ENCODE measurements around the gene ASPRV1.

Gene ASPRV1

DNA sequence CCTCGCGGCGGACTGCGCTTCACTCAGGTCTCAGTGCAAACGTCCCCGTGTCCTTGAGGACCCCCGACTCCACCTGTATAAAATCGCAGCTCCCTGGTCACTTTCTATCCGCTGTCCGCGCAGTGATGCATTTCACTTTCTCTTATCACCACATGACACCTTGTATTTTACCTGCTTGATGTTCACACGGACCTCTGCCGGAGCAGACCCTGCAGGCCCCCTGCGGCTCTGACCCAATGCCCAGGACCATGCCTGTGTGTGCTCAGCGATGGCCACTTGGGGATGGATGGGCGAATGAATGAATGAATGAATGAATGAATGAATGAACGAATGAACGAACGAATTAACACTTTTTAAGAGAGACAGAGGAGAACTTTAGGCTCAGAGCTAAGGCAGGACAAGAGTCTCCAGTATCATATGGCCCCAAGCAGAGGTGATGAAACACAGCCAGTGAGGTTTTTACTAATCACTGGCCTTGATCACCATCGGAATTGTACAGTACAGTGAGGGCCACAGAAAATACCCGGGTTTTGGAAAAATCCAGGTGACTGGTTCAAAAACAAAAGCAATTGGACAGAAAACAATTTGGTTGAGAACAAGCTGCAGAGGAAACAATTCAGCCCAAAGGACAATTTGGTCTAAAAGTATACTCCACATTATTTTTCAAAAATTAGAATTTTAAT, 12.3 kb downstream of the ASPRV1 start:
- no peak for DNase-seq (ENCODE audit: low read depth)
- TF ChIP-seq, protein P1, sequence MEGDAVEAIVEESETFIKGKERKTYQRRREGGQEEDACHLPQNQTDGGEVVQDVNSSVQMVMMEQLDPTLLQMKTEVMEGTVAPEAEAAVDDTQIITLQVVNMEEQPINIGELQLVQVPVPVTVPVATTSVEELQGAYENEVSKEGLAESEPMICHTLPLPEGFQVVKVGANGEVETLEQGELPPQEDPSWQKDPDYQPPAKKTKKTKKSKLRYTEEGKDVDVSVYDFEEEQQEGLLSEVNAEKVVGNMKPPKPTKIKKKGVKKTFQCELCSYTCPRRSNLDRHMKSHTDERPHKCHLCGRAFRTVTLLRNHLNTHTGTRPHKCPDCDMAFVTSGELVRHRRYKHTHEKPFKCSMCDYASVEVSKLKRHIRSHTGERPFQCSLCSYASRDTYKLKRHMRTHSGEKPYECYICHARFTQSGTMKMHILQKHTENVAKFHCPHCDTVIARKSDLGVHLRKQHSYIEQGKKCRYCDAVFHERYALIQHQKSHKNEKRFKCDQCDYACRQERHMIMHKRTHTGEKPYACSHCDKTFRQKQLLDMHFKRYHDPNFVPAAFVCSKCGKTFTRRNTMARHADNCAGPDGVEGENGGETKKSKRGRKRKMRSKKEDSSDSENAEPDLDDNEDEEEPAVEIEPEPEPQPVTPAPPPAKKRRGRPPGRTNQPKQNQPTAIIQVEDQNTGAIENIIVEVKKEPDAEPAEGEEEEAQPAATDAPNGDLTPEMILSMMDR (IDR thresholded peaks at IDR 0.05; ENCODE audit: insufficient read depth, low read depth, low read length, missing control alignments): no peak

DNA sequence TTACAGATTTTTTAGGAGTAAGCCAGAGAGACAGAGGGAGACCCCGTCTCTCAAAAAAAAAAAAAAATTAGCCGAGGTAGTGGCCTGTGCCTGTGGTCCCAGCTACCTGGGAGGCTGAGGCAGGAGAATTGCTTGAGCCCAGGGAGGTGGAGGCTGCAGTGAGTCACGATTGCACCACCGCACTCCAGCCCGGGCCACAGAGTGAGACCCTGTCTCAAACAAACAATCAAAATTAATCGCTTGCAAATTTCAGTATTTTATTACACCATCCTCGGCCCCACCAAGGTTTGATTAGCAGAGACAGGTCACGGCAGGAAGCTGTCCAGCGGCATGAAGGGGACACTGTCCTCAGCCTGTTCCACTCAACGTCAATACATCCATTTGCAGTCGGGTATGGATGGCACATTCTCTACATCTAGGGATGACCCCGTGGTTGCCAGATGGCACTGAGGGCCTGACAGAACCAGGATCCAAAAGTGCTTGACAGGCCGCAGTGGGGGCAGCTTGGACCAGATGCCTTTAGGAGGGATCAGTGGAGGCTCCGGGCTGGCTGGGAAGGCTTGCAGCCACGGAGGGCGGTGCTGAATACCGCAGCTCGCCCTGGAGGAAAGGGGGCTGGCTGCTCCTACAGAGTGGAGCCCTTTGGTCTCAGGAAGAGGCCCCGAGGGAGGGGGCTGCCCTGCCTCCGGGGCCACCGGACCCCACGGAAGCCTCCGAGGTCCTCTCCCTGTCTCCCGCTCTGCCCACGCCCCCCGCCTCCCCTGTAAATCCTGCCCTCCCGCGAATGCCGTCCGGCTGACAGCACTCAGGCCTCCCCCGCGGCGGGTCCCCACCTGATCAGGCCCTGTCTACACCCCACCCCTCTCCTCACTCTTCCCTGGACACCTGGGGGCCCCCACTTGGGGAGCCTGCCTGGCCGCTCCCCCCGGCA, 13.1 kb downstream of the ASPRV1 start:
- no peak overlapping the region for H3K4me3 ChIP-seq (ENCODE audit: low read depth, low read length)
- TF ChIP-seq, protein P1 (IDR thresholded peaks at IDR 0.05; ENCODE audit: insufficient read depth, low read depth, low read length, missing control alignments): no peak
- no peak for DNase-seq (ENCODE audit: low read depth)

More for the DNA sequence above, 12.3 kb downstream of the ASPRV1 start:
- no peak overlapping the region for H3K4me3 ChIP-seq (ENCODE audit: low read depth, low read length)

DNA sequence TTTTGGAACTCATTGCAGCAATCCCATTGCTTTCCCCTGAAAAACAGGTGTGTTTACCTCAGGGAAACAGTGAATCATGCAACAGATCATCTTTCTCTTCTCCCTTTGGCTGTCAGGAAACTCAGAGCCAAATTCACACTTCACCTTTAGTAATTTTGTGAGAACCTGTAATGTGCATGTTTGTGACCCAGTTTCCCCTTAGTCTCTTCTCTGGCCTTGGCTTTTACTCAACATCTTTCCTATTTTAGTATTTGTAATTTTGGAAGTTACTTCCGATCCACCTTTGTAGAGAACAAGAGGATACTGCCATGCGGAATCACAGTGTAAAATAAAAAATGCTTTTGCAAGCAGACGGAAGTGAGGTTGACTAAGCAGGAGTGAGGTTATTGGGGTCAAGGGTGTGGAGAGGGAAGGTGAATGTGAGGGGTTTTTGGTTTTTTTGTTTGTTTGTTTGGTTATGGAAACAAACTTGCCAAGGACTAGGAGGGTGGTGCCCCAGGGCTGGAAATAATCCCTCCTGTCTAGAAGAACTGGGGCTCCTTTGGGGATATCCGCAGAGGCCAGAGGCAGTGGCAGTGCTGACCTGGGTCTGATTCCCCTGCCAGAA, 14.0 kb downstream of the ASPRV1 start:
- TF ChIP-seq, protein P1 (IDR thresholded peaks at IDR 0.05; ENCODE audit: insufficient read depth, low read depth, low read length, missing control alignments): no peak
- H3K4me3 ChIP-seq (ENCODE audit: low read depth, low read length): no peak overlapping the region
- DNase-seq (ENCODE audit: low read depth): no peak

DNA sequence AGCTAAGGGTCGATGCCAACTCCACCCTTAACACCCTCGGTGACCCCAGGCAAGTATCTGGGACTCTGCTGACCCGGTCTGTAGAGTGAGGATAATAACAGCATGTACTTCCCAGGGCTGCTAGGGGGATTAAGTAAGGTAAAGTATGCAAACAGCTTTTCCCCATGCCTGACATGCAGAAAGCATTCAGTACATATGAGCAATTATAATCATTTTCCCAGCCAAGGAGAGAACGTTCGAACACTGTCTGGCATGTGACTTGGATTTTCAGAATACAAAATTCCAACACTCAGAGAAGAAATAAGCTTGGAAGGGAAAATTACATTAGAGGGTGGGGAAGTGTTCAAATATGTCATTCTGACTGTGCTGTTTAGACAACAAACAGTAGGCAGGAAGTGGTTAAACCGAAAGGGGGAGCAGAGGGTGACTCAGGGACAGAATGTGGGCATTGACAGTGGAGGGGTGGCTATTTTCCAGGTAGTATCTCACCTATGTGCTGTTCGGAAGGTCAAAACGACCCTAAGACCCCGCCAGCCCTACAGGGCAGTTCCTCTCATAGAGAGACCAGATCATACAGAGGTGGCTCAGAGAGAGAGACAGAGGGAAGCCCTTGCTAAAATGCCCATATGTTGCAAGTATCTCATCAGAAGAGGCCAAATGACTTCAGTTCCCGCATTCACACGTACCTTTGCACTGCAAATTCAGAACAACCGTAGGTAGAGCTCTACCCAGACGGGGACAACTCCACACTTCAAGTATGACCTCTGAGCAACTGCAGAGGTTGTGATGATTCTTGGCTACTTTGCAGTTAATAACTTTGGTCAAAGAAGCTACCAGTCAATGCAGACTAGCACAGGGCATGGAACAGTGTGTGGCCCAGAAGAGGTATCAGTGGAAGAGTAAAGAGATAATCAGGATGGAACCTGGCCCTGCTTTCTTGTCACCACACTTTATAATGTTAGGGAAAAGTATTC, 14.8 kb downstream of the ASPRV1 start:
- H3K4me3 ChIP-seq (ENCODE audit: low read depth, low read length): no peak overlapping the region
- TF ChIP-seq, protein P1 (IDR thresholded peaks at IDR 0.05; ENCODE audit: insufficient read depth, low read depth, low read length, missing control alignments): no peak
- peak; percentile 59 for DNase-seq (ENCODE audit: low read depth)

DNA sequence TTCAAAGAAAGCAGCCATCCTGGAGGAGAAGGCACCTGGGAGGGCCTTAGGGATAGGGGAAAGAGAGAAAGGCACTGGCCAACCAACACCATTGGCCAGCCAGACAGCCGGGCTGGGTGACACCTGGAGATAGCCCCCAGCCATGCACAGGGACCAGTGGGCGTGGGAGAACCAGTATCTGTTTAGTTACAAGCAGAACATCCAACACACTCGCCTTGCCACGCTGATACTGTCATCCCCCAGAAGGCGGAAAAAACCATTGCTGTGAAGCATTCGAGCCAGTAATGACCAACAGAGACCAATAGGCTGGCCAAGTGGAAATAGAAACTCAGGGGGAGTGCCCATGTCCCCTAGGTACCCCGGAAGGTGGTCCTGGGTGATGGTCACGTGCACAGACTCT, 15.5 kb downstream of the ASPRV1 start:
- no peak for DNase-seq (ENCODE audit: low read depth)
- H3K4me3 ChIP-seq (ENCODE audit: low read depth, low read length): no peak overlapping the region
- TF ChIP-seq, protein P1 (IDR thresholded peaks at IDR 0.05; ENCODE audit: insufficient read depth, low read depth, low read length, missing control alignments): no peak

DNA sequence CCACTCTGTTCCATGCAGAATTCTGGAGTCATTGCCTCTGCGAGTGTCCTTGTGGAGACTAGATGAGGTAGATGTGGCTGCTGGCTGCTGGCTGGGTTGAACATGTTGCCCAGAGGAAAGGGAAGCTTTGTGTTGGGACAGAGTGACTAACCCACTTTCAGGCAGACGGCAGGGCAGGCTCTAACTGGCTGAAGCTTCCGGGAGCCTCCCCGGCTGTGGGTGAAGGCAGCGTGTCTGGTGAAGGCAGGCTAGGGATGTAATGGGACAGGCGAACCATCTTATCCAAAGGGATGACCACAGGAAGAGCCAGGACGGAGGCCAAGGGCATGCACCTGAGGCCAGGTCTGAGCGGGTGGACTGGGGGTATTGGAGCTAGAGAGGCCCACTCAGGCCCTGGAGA, 16.0 kb downstream of the ASPRV1 start:
- DNase-seq (ENCODE audit: low read depth): no peak
- TF ChIP-seq, protein P1 (IDR thresholded peaks at IDR 0.05; ENCODE audit: insufficient read depth, low read depth, low read length, missing control alignments): no peak
- H3K4me3 ChIP-seq (ENCODE audit: low read depth, low read length): no peak overlapping the region

All from GM12865 (cell line).